Measurements from ENCODE around the gene RAVER2.

- no peak for TF ChIP-seq CTCF (conservative IDR thresholded peaks at IDR 0.05; ENCODE audit: low read length)
- no peak for TF ChIP-seq EZH2phosphoT487 (IDR thresholded peaks at IDR 0.05; ENCODE audit: borderline replicate concordance, low read depth, low read length)
Observed at GRCh38 chr1:64701071-64701470, 43.8 kb upstream of the RAVER2 start.
